GM18870 (cell line): ENCODE measurements around the gene PIM3.

Experiments used
- ATAC-seq: cut with Tn5 transposase; IDR thresholded peaks from one replicate; pipeline ENCODE4 v1.9.1; 2021; ENCODE audit warnings: moderate library complexity; ENCODE audit not compliant: unreplicated experiment

The PIM3 gene

GRCh38 chr22:49999946-50000586 lies 39.5 kb downstream of the PIM3 start:
- ATAC-seq: no peak

GRCh38 chr22:50000587-50001387 lies 40.2 kb downstream of the PIM3 start:
- ATAC-seq: no peak

- ATAC-seq: no peak
These were observed 41.0 kb downstream of the PIM3 start for GRCh38 chr22:50001388-50002231.

GRCh38 chr22:50002791-50003190 lies 42.2 kb downstream of the PIM3 start:
- no peak for ATAC-seq

- ATAC-seq: no peak
These were observed 44.3 kb downstream of the PIM3 start for GRCh38 chr22:50004918-50005317.

GRCh38 chr22:50007057-50007511 lies 46.5 kb downstream of the PIM3 start:
- no peak for ATAC-seq

GRCh38 chr22:50008151-50009040 lies 47.8 kb downstream of the PIM3 start:
- ATAC-seq: no peak

- no peak for ATAC-seq
These were observed 48.7 kb downstream of the PIM3 start for GRCh38 chr22:50009251-50009650.

- ATAC-seq: no peak
These were observed 49.4 kb downstream of the PIM3 start for GRCh38 chr22:50009765-50010675.

GRCh38 chr22:50010676-50011446 lies 50.3 kb downstream of the PIM3 start:
- ATAC-seq: no peak

GRCh38 chr22:50011447-50012210 lies 51.1 kb downstream of the PIM3 start:
- ATAC-seq: no peak

GRCh38 chr22:50012211-50013181 lies 51.9 kb downstream of the PIM3 start, which contains the start of gene IL17REL:
Gene IL17REL (minus strand): TSS chr22:50012765. CDS start chr22:50012646, 119 bp downstream.
- no peak for ATAC-seq
